Measurements from ENCODE around the gene NME1.

The NME1 gene

GRCh38 chr17:51197754-51198153, 44.4 kb downstream of the NME1 start:
- TF ChIP-seq REST (IDR thresholded peaks at IDR 0.05; ENCODE audit: insufficient read depth in 1 of 2, low read depth in 2 of 2, low read length in 2 of 2) (no peak), TAF1 (IDR thresholded peaks at IDR 0.05; ENCODE audit: borderline replicate concordance, insufficient read depth, low read length) (no peak), POLR2AphosphoS5 (IDR thresholded peaks at IDR 0.05; ENCODE audit: low read depth, low read length) (no peak), SIN3A (IDR thresholded peaks at IDR 0.05; ENCODE audit: borderline replicate concordance, insufficient read depth, low read length) (no peak), FOXP2 (optimal IDR thresholded peaks at IDR 0.05; ENCODE audit: borderline replicate concordance, extremely low read depth, extremely low read length, insufficient read depth) (no peak)

GRCh38 chr17:51200295-51200694, 46.9 kb downstream of the NME1 start:
- TF ChIP-seq REST (IDR thresholded peaks at IDR 0.05; ENCODE audit: insufficient read depth in 1 of 2, low read depth in 2 of 2, low read length in 2 of 2), result no peak
- TF ChIP-seq TAF1 (IDR thresholded peaks at IDR 0.05; ENCODE audit: borderline replicate concordance, insufficient read depth, low read length), result no peak
- no peak for TF ChIP-seq FOXP2 (optimal IDR thresholded peaks at IDR 0.05; ENCODE audit: borderline replicate concordance, extremely low read depth, extremely low read length, insufficient read depth)
- no peak for TF ChIP-seq POLR2AphosphoS5 (IDR thresholded peaks at IDR 0.05; ENCODE audit: low read depth, low read length)
- no peak for TF ChIP-seq SIN3A (IDR thresholded peaks at IDR 0.05; ENCODE audit: borderline replicate concordance, insufficient read depth, low read length)

GRCh38 chr17:51200846-51201245, 47.5 kb downstream of the NME1 start:
- no peak for TF ChIP-seq SIN3A (IDR thresholded peaks at IDR 0.05; ENCODE audit: borderline replicate concordance, insufficient read depth, low read length)
- TF ChIP-seq POLR2AphosphoS5 (IDR thresholded peaks at IDR 0.05; ENCODE audit: low read depth, low read length), result no peak
- no peak for TF ChIP-seq REST (IDR thresholded peaks at IDR 0.05; ENCODE audit: insufficient read depth in 1 of 2, low read depth in 2 of 2, low read length in 2 of 2)
- no peak for TF ChIP-seq FOXP2 (optimal IDR thresholded peaks at IDR 0.05; ENCODE audit: borderline replicate concordance, extremely low read depth, extremely low read length, insufficient read depth)
- TF ChIP-seq TAF1 (IDR thresholded peaks at IDR 0.05; ENCODE audit: borderline replicate concordance, insufficient read depth, low read length), result no peak

GRCh38 chr17:51203838-51204237, 50.5 kb downstream of the NME1 start:
- TF ChIP-seq REST (IDR thresholded peaks at IDR 0.05; ENCODE audit: insufficient read depth in 1 of 2, low read depth in 2 of 2, low read length in 2 of 2) (no peak), FOXP2 (optimal IDR thresholded peaks at IDR 0.05; ENCODE audit: borderline replicate concordance, extremely low read depth, extremely low read length, insufficient read depth) (no peak), POLR2AphosphoS5 (IDR thresholded peaks at IDR 0.05; ENCODE audit: low read depth, low read length) (no peak), TAF1 (IDR thresholded peaks at IDR 0.05; ENCODE audit: borderline replicate concordance, insufficient read depth, low read length) (no peak), SIN3A (IDR thresholded peaks at IDR 0.05; ENCODE audit: borderline replicate concordance, insufficient read depth, low read length) (no peak)
